Measurements from ENCODE around the gene PHOSPHO1.

GRCh38 chr17:49204516-49204915 lies 26.1 kb downstream of the PHOSPHO1 start:
- TF ChIP-seq CTCF (conservative IDR thresholded peaks at IDR 0.05; ENCODE audit: low read depth, low read length) (no peak), EZH2 (IDR thresholded peaks at IDR 0.05; ENCODE audit: borderline replicate concordance, low read depth, low read length, poor library complexity, severe bottlenecking) (no peak)

Measured in A673 (cell line).